Muscle of leg (tissue), 11 donors: Measurements from ENCODE around the gene ATF7. TPM values are rescaled to one million over a fixed set of nuclear protein-coding genes. Genes with fewer than 3 reads are reported as not detected.

Experiments
- DNase-seq: peaks from one replicate; pipeline ENCODE4 v3.0.0; 2013
- H3K27ac ChIP-seq: one replicate; pipeline ENCODE4 v1.5.1; 2013; ENCODE audit warnings: mild to moderate bottlenecking, low read length, control low read depth
- H3K27me3 ChIP-seq: one replicate; pipeline ENCODE4 v1.6.1; 2013; ENCODE audit warnings: low read length; ENCODE audit not compliant: control insufficient read depth, insufficient read depth
- H3K36me3 ChIP-seq: one replicate; pipeline ENCODE4 v1.6.1; 2013; ENCODE audit warnings: low read length; ENCODE audit not compliant: control insufficient read depth, insufficient read depth
- H3K4me1 ChIP-seq: one replicate; pipeline ENCODE4 v1.6.1; 2013; ENCODE audit warnings: low read length; ENCODE audit not compliant: control insufficient read depth, insufficient read depth
- H3K4me3 ChIP-seq: one replicate; pipeline ENCODE4 v1.5.1; 2013; ENCODE audit warnings: low read length, control low read depth
- H3K9me3 ChIP-seq: replicated peaks from 2 replicates; pipeline ENCODE4 v1.6.1; 2013; ENCODE audit warnings: low read depth, low read length; ENCODE audit not compliant: control insufficient read depth
- WGBS: methylation state at CpG from one replicate; pipeline ENCODE4 v1.1.5; 2013; ENCODE audit warnings: missing lambda C conversion rate; ENCODE audit not compliant: insufficient coverage; 5-methylcytosine and 5-hydroxymethylcytosine counted together
- polyA plus RNA-seq, 8 donors: library from polyadenylated mRNA; unstranded; fragments of 120-200 nt; gene quantifications; one replicate each; pipeline versions ENCODE4 v1.2.1 to v1.2.3, GENCODE V29; 2013; ENCODE audit warnings: inconsistent platforms in 1 of 8, low replicate concordance in 1 of 8; ENCODE audit not compliant: insufficient read length in 8 of 8, insufficient read depth in 1 of 8
- total RNA-seq: library from RNA; stranded (reverse); fragments of 120-200 nt; gene quantifications from one replicate; pipeline ENCODE4 v1.2.4, GENCODE V29; 2013

ATF7 gene
- total and polyA plus RNA-seq, 9 donors, result 18.8 to 53.5 (median 46.3) TPM

- Histone ChIP-seq H3K27ac (no peak overlapping the region), H3K36me3 (peaks cover 93% of the 10 kb centered on the region), H3K27me3 (no peaks in the 10 kb centered on the region), H3K4me1 (no peaks in the 10 kb centered on the region), H3K9me3 (no peaks in the 10 kb centered on the region), H3K4me3 (no peak overlapping the region)
- WGBS, result 100% methylated on average over 2 of the region's 4 CpGs
- no peak for DNase-seq
Measured at GRCh38 chr12:53466640-53467039, 159.5 kb downstream of the ATF7 start.

- Histone ChIP-seq H3K4me1 (peaks cover 3% of the 10 kb centered on the region), H3K4me3 (no peak overlapping the region), H3K27ac (no peak overlapping the region), H3K9me3 (no peaks in the 10 kb centered on the region), H3K36me3 (peaks cover 94% of the 10 kb centered on the region), H3K27me3 (no peaks in the 10 kb centered on the region)
- no peak for DNase-seq
- WGBS, result no CpG with 5 or more reads among the region's 2 CpGs
Measured at GRCh38 chr12:53465679-53466078, 160.5 kb downstream of the ATF7 start.

- no peak overlapping the region for H3K27ac ChIP-seq
- H3K36me3 ChIP-seq, result peaks cover 94% of the 10 kb centered on the region
Measured at GRCh38 chr12:53464685-53465418, 161.3 kb downstream of the ATF7 start.

GRCh38 chr12:53463802-53464560 is 162.2 kb downstream of the ATF7 start:
- Histone ChIP-seq H3K27ac (no peak overlapping the region), H3K4me1 (peaks cover 3% of the 10 kb centered on the region)

More at GRCh38 chr12:53464685-53465418, 161.3 kb downstream of the ATF7 start:
- Histone ChIP-seq H3K4me1 (peaks cover 3% of the 10 kb centered on the region), H3K4me3 (no peak overlapping the region), H3K9me3 (no peaks in the 10 kb centered on the region), H3K27me3 (no peaks in the 10 kb centered on the region)
- DNase-seq, result no peak
- WGBS, result 85% methylated on average over 4 of the region's 11 CpGs

GRCh38 chr12:53462935-53463334 is 163.2 kb downstream of the ATF7 start:
- no peak overlapping the region for H3K4me3 ChIP-seq
- H3K27ac ChIP-seq, result no peak overlapping the region
- DNase-seq, result no peak
- H3K27me3 ChIP-seq, result no peaks in the 10 kb centered on the region
- WGBS, result no CpG with 5 or more reads among the region's 3 CpGs
- no peaks in the 10 kb centered on the region for H3K9me3 ChIP-seq
- peaks cover 3% of the 10 kb centered on the region for H3K4me1 ChIP-seq
- peaks cover 92% of the 10 kb centered on the region for H3K36me3 ChIP-seq

More at GRCh38 chr12:53463802-53464560, 162.2 kb downstream of the ATF7 start:
- peaks cover 92% of the 10 kb centered on the region for H3K36me3 ChIP-seq
- DNase-seq, result no peak
- no peaks in the 10 kb centered on the region for H3K9me3 ChIP-seq
- H3K4me3 ChIP-seq, result no peak overlapping the region
- 75% methylated on average over 2 of the region's 5 CpGs for WGBS
- H3K27me3 ChIP-seq, result no peaks in the 10 kb centered on the region

GRCh38 chr12:53461591-53461990 is 164.6 kb downstream of the ATF7 start:
- Histone ChIP-seq H3K27ac (no peak overlapping the region), H3K4me1 (peaks cover 3% of the 10 kb centered on the region), H3K27me3 (no peaks in the 10 kb centered on the region), H3K9me3 (no peaks in the 10 kb centered on the region), H3K36me3 (peaks cover 92% of the 10 kb centered on the region), H3K4me3 (no peak overlapping the region)
- no peak for DNase-seq
- 80% methylated on average over 1 of the region's 8 CpGs for WGBS

- peaks cover 3% of the 10 kb centered on the region for H3K4me1 ChIP-seq
- no peaks in the 10 kb centered on the region for H3K27me3 ChIP-seq
- 71% methylated on average over 1 of the region's 3 CpGs for WGBS
- H3K36me3 ChIP-seq, result peaks cover 88% of the 10 kb centered on the region
- H3K9me3 ChIP-seq, result no peaks in the 10 kb centered on the region
- no peak overlapping the region for H3K4me3 ChIP-seq
- H3K27ac ChIP-seq, result no peak overlapping the region
- no peak for DNase-seq
Measured at GRCh38 chr12:53461059-53461458, 165.1 kb downstream of the ATF7 start.

- WGBS, result 40% methylated on average over 1 of the region's 4 CpGs
- peaks cover 10% of the 10 kb centered on the region for H3K4me1 ChIP-seq
- H3K27me3 ChIP-seq, result no peaks in the 10 kb centered on the region
- no peak for DNase-seq
- no peaks in the 10 kb centered on the region for H3K9me3 ChIP-seq
- no peak overlapping the region for H3K4me3 ChIP-seq
- no peak overlapping the region for H3K27ac ChIP-seq
- H3K36me3 ChIP-seq, result peaks cover 84% of the 10 kb centered on the region
Measured at GRCh38 chr12:53459097-53459496, 167.1 kb downstream of the ATF7 start.
